GM12891 (cell line): Measurements from ENCODE around the gene ARHGEF2.

Source experiments
- POLR2A ChIP-seq: IDR thresholded peaks from 2 replicates; pipeline ENCODE4 v1.6.1; 2011; ENCODE audit warnings: low read depth, low read length, control low read depth
- POU2F2 ChIP-seq: IDR thresholded peaks from 2 replicates; pipeline ENCODE4 v1.6.1; 2011; ENCODE audit warnings: low read depth, mild to moderate bottlenecking, control low read depth, low read length, moderate library complexity

GRCh38 chr1:155929057-155929456 lies 49.3 kb downstream of the ARHGEF2 start:
- TF ChIP-seq POLR2A (no peak), POU2F2 (no peak)
